GM20000 (cell line): ENCODE results near the gene DENND1A.
"Not testable (repeated sequence)": the region's sequence is repeated elsewhere in the genome, so short reads cannot be mapped to it uniquely, and the experiment has no call there.

Experiments
- DNase-seq: peaks from one replicate; pipeline ENCODE4 v3.0.0; 2012; ENCODE audit warnings: low spot score
- TF ChIP-seq, protein P1 (sequence below): IDR thresholded peaks from 2 replicates; pipeline ENCODE4 v1.5.1; 2012; ENCODE audit warnings: mild to moderate bottlenecking, control low read depth; ENCODE audit errors: extremely low read depth, missing control alignments

Gene DENND1A, protein sequence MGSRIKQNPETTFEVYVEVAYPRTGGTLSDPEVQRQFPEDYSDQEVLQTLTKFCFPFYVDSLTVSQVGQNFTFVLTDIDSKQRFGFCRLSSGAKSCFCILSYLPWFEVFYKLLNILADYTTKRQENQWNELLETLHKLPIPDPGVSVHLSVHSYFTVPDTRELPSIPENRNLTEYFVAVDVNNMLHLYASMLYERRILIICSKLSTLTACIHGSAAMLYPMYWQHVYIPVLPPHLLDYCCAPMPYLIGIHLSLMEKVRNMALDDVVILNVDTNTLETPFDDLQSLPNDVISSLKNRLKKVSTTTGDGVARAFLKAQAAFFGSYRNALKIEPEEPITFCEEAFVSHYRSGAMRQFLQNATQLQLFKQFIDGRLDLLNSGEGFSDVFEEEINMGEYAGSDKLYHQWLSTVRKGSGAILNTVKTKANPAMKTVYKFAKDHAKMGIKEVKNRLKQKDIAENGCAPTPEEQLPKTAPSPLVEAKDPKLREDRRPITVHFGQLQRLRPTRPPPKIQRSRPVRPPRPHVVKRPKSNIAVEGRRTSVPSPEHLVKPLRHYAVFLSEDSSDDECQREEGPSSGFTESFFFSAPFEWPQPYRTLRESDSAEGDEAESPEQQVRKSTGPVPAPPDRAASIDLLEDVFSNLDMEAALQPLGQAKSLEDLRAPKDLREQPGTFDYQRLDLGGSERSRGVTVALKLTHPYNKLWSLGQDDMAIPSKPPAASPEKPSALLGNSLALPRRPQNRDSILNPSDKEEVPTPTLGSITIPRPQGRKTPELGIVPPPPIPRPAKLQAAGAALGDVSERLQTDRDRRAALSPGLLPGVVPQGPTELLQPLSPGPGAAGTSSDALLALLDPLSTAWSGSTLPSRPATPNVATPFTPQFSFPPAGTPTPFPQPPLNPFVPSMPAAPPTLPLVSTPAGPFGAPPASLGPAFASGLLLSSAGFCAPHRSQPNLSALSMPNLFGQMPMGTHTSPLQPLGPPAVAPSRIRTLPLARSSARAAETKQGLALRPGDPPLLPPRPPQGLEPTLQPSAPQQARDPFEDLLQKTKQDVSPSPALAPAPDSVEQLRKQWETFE

DNA sequence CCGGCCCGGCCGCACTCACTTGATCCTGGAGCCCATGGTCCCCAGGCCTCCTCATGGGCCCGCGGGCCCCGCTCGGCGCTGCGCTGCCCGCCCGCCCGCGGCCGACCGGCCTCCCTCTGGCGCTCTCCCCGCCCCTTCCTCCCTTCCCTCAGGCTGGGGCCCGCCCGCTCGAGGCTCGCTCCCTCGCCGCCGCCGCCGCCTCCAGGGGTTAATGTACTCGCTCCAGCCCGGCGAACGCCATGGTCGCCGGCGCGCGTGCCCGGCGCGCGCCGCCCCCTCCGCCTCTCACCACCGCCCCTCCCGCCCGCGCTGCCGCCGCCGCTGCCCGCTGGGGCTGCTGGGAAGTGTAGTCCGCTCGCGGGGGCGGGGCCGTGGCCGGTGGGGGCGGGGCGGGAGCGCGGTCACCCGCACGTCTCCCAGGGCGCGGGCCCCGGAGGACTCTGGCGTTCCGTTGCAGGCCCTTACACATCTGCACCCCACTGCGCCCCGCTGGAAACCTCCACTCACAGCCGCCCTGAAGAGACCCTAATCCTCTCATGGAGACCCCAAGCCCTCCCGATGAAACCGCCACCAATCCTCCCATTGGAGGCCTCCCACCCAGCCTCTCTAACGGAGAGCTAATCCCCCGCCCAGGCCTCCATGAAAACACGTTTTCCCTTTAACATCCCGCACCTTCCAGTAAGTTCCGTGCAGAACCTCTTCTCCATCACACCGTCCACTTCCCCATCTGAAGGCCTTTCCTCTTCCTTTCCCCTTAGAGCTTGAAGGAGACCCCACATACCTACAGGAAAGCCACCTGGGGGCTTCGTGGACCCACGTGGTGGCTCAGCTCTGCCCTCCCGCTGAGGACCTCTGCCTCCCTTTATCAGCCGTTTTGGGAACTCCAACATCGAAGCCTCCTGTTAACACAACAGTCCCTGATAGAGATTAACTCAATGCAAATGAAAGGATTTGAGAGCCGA, at the start of gene DENND1A:
Gene DENND1A, minus strand, starts transcription at position 257 of the 962 bp plus-strand sequence. Its CDS starts 221 bp downstream, at position 36.
- TF ChIP-seq, protein P1, sequence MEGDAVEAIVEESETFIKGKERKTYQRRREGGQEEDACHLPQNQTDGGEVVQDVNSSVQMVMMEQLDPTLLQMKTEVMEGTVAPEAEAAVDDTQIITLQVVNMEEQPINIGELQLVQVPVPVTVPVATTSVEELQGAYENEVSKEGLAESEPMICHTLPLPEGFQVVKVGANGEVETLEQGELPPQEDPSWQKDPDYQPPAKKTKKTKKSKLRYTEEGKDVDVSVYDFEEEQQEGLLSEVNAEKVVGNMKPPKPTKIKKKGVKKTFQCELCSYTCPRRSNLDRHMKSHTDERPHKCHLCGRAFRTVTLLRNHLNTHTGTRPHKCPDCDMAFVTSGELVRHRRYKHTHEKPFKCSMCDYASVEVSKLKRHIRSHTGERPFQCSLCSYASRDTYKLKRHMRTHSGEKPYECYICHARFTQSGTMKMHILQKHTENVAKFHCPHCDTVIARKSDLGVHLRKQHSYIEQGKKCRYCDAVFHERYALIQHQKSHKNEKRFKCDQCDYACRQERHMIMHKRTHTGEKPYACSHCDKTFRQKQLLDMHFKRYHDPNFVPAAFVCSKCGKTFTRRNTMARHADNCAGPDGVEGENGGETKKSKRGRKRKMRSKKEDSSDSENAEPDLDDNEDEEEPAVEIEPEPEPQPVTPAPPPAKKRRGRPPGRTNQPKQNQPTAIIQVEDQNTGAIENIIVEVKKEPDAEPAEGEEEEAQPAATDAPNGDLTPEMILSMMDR, result no peak
- peak; percentile 99 for DNase-seq

DNA sequence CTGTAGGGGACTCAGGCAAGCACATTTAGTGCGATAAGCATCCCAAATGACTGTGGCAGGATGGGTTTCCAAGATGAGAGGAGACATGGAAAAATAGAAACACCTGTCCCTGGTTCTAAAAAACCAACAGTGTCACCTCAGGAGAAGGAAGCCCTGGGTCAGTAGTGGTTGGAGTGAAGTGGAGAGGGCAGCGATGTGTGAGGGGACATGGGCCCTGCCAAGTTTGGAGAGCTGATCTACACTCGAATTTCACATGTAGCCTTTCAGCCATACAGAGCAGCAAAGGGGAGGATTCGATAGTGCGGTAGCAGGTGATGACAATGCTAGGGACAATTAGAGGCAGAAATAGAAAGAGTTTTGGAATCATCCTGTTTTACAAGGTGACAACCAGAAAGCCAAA, 49.1 kb upstream of the DENND1A start:
- TF ChIP-seq, protein P1, result no peak
- no peak for DNase-seq

DNA sequence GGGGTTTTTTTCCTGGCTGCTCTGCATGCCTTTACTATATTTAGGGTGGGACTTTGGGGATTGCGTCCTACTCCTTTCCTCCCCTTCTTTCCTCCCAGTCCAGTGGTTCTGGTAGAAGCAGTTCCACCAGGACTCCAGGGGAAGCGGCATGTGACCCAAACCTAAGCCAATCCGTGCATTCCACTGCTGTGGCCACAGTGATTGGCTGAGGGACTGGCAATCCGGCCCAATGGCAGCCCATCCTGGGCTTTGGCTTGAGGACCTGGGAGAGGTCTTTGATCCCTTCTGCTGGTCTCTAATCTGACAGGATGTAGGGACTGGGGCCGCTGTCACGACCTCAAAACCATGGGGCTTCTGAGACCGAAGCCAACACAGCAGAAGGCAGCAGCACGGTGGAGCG, 46.7 kb upstream of the DENND1A start:
- not testable (repeated sequence) for DNase-seq

DNA sequence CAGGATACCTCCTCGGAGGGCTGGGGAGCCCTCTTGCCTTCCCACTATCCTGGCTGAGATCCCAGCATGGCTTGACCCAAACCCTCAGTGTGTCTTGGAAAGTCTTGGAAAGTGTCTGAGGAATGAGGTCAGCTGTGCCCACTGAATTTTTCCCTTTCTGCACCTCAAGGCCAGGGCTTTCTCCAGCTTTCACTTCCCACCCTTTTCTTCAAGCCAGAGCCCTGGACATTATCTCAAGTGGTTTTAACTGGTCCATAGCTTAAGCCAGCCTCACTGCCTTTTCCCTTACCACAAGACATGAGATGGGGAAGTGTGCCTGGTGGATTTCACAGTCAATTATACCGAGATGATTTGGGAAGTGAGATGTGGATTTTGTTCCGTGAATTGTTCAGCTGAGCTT, 45.9 kb upstream of the DENND1A start:
- DNase-seq, result no peak
- TF ChIP-seq, protein P1, result no peak

DNA sequence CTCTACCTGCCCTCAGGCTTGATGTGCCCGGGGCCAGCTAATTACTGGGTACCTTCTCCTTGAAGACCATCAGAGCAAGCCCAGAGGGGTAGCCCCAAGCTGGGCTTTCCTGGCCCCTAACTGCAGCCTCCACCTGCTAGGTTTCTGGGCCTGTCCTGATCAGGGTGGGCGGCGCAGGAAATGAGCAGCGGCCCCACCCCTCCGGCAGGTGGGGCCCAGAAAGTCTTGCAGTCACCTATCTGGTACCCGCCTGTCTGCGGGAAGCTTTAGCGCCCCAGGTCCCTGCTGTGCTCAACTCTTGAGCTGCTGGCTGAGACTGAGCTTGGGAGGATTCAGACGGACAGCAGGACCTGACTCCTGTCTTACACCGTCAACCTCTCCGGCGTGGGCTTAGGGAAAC, 44.5 kb upstream of the DENND1A start:
- TF ChIP-seq, protein P1, result no peak
- no peak for DNase-seq

DNA sequence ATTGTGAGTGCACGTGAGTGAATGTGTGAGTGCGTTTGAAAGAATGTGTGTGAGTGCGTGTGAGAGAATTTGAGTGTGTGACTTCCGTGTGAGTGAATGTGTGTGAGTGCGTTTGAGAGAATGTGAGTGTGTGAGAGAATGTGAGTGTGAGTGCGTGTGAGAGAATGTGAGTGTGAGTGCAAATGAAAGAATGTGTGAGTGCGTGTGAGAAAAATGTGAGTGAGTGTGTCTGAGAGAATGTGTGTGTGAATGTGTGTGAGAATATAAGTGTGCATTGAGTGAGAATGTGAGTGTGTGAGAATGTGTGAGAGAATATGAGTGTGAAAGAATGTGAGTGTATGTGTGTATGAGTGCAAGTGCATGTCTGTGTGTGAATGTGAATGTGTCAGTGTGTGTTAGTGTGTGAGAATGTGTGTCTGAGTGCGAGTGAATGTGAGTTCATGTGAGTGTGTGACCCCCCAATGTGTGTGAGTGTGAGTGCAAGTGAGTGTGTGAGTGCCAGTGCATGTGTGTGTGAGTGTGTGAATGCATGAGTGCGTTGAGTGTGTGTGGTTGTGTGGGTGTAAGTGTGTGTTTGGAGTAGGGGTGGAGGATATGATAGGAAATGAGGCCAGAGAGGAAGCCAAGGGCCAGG, 43.8 kb upstream of the DENND1A start:
- DNase-seq, result no peak
- TF ChIP-seq, protein P1, result no peak
